LNCAP (cell line): Measurements from ENCODE around the gene MAGIX.

Experiments
- CTCF ChIP-seq: fragments of 450-650 bp; IDR thresholded peaks from 2 replicates; pipeline ENCODE4 v1.5.1; 2017; ENCODE audit warnings: mild to moderate bottlenecking

The MAGIX gene

DNA sequence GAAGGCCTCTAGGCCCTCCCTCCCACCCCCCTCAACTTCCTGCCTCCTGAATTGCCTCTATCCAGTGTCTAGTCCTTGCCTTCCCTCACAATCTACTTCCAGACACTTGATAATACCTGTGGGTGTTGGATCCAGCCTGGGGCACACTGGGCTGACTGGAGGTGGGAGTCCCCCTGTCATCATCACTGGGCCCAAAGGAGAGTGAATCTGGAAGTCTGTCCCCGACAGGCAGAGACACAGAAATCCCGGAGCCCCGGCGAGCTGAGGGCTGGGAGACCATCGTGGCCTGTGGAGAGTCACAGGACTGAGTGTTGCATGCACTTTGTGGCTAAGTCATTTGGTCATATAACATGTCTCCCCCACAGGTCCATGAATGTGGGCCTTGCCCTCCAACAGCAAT is 45.8 kb downstream of the MAGIX start:
- TF ChIP-seq CTCF: no peak

DNA sequence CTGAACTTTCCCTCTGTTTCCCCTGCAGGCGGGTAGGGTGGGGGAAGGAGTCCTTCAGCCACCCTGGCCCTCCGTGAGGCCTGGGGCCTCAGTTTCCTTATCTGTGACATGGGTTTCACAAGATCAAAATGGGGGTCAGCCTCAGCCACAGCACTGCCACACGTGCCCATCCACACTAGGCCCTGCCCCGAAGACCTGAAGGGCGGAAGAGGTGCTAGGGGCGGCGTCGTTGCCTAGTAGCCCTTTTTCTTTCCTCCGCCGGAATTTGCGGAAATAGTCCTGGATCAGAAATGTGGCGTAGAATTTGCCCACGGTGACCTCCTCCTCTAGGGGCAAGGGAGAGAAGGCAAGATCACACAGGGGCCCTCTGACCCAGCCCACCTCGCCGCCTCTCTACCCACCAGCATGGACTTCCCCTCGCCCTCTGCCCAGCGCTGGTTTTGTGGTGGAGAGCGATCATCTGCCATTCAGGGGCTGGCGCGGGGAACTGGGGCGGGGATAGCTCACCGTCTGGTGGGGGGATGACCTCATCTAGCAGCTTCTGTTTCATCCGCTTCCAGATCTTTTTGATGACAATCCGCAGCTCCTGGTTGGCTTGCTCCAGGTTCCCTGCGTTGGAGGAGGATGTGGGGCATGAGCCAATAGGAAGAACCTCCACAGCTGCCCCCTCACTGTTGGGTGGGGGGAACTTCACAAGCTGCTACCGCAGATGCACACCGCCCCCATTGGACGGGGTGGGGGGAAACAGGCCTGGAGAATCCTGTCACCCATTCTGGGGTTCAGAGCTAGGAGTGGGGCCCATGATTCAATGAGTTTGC is 47.1 kb downstream of the MAGIX start:
- TF ChIP-seq CTCF: no peak

DNA sequence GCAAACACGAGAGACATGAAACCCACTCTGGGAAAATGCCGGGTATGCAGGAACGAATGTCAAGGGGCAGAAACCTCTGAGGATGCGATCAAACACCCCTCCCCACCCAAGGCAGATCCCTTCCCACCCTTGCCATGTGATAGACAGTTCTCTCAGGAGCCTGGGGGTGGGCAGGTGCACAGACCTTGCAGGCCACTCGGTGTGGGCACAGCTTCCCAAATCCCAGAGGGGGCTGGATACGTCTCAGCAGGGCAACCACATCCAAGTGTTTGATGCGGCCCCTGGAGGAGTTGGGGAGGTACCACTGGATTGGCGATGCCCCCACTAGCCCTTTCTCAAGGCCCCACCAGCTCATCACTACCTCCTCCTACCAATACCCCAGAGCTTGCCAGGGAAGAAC is 47.8 kb downstream of the MAGIX start:
- TF ChIP-seq CTCF: no peak

DNA sequence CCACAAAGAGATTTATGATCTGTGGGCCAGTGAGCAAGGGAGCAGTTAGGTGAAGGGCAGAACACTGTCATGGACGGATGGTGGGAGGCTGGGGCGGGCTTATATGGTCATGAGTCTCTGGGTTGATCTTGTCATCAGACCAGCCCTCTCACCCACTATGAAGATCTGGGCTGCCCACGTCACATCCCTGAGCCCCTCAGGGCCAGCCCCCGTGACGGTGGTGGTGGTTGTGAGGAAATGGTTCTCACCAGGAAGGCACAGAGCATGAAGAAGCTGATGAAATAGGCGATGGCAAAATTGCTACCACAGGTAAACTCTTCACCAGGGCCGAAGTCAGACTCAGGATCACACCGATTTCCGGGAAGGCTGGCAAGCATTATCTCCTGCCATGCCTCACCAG is 48.5 kb downstream of the MAGIX start:
- TF ChIP-seq CTCF: no peak

- no peak for TF ChIP-seq CTCF
Observed at GRCh38 chrX:49212209-49212608, 49.7 kb downstream of the MAGIX start.

- TF ChIP-seq CTCF: no peak
Observed at GRCh38 chrX:49212861-49213260, 50.3 kb downstream of the MAGIX start.

- TF ChIP-seq CTCF: no peak
Observed at GRCh38 chrX:49214416-49214815, 51.9 kb downstream of the MAGIX start.
